NCI-H1417 treated with DMSO at 0.1 percent for 48 hours (cell line): ENCODE measurements around the gene YBX2.
A peak's percentile ranks its signal among the peaks of the same experiment; 100 is the strongest.
"Not testable (repeated sequence)": the region's sequence is repeated elsewhere in the genome, so short reads cannot be mapped to it uniquely, and the experiment has no call there.

ENCODE experiments used
- DNase-seq: peaks from one replicate; lab custom pipeline; 2025; lab: John Stamatoyannopoulos, UW

The YBX2 gene

GRCh38 chr17:7294614-7295153, at the start of gene YBX2:
YBX2 (minus strand) TSS chr17:7294639; CDS start chr17:7294500, 139 bp downstream.
- DNase-seq = peak; percentile 64

DNA sequence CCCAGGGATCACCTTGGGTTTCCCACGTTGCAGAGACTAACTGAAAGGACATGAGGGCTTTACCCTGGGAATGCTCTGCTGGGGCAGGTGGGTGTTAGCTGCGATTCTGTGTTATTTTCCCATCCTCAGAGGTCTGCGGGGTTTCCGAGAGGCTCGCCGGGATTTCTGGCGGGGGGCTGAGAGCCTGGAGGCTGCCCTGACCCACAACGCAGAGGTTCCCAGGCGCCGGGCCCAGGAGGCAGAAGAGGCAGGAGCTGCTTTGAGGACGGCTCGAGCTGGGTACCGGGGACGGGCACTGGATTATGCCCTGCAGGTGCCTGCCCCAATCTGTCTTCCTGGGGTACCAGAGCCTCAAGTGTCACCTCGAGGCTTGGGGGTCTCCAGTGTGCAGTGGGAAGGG, 48.8 kb upstream of the YBX2 start:
- no peak for DNase-seq

- no peak for DNase-seq
Observed at GRCh38 chr17:7341842-7342241, 47.4 kb upstream of the YBX2 start.

GRCh38 chr17:7340179-7340578, 45.7 kb upstream of the YBX2 start:
- DNase-seq = no peak

DNA sequence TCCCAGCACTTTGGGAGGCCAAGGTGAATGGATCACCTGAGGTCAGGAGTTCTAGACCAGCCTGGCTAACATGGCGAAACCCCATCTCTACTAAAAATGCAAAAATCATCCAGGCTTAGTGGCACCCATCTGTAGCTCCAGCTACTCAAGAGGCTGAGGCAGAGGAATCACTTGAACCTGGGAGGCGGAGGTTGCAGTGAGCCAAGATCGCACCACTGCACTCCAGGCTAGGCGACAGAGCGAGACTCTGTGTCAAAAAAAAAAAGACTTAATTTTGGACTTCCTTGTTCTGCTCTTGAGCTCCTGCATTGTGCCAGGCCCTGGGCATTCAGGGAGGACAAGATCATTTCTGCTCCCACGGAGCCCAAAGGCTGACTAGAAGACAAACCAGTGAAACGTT, 43.2 kb upstream of the YBX2 start:
- DNase-seq = not testable (repeated sequence)

GRCh38 chr17:7336240-7337175, 42.1 kb upstream of the YBX2 start, which contains the start of gene ACAP1:
ACAP1 (plus strand) TSS chr17:7336529; CDS start chr17:7336735, 206 bp downstream.
- DNase-seq = no peak

- not testable (repeated sequence) for DNase-seq
Observed at GRCh38 chr17:7335765-7336164, 41.3 kb upstream of the YBX2 start.

- no peak for DNase-seq
Observed at GRCh38 chr17:7334938-7335538, 40.6 kb upstream of the YBX2 start.

- not testable (repeated sequence) for DNase-seq
Observed at GRCh38 chr17:7332600-7333069, 38.2 kb upstream of the YBX2 start.

- DNase-seq = no peak
Observed at GRCh38 chr17:7332111-7332510, 37.7 kb upstream of the YBX2 start.

DNA sequence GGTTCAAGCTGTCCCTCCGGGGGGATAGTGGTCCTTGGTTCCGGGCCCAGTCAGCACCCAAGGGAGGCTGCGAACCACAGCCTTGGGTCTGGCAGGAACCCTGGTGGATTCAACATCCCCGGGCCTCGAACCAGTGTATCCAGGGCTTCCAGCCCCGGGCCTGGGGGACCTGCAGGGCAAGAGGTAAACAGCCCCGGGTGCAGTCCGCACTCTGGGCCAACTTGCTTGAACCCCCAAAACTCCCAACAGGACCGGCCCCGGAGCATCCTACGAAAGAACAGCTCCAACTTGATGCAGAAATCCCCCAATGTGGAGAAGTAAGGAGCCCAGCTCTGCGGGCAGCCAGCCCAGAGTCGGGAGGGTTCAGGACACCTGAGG, 36.2 kb upstream of the YBX2 start:
- DNase-seq = no peak

DNA sequence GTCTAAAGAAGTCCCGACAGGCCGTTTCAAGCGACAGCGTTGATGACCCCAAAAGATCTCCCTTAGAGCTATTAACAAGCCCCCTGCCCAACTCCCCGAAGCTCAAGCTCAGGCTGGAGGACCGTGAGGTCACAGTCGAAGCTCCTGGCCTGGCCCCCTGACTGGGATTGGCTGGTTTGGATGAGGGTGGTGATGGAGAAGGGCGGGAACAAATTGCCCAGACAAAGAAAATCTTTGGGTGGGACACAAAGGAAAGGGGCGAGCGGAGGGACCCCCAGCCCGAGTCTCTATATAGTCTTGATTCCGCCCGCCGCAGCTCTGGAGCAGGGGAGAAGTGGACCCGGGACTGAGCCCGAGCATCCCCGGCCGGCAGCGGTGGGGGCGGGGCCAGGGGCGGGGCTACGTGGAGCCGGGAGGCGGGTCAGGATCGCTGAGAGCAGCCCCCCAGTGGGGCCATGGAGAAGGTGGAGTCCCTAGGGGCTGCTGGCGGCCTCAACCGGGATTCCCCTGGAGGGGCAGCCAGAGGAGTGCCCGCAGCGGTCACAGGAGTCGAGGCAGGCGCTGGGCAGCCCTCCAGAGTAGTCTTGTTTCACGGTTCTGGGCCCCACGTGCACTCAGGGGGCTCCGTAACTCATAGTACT, 35.7 kb upstream of the YBX2 start:
- DNase-seq = no peak

DNA sequence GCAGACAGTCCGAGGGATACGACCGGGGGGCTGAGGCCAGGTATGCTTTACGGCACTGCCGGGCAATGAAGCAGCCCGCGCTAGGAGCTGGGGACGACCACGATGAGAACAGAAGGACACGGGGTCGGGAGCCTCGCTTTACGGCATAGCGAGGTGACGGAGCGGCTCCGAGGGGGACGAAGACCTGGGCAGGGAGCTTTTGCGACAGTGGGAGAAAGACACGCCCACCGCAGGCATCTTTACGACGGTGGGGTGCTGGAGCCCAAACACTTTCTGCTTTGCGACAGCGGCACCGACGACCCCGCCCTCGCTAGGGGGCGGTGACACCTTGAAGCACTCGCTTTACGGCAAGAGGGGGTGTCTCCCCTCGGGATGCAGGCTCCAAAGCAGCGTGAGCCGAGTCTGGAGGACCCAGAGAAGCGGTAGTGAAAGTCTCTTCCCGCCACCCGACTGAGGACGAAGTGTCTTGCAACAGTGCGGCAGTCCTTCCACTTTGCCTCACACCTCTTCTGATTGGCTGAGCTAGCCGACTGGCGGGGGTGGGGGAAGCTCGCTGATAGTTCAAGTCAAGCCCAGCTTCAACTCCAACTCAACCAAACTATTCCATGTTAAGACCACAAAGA, 35.0 kb upstream of the YBX2 start:
- peak; percentile 75 for DNase-seq

- DNase-seq = no peak
Observed at GRCh38 chr17:7328840-7329373, 34.5 kb upstream of the YBX2 start, which contains the start of gene NEURL4. NEURL4 (minus strand) TSS chr17:7329335; CDS start chr17:7329312, 23 bp downstream.

GRCh38 chr17:7328009-7328408, 33.6 kb upstream of the YBX2 start:
- no peak for DNase-seq

GRCh38 chr17:7327501-7327900, 33.1 kb upstream of the YBX2 start:
- DNase-seq = no peak

DNA sequence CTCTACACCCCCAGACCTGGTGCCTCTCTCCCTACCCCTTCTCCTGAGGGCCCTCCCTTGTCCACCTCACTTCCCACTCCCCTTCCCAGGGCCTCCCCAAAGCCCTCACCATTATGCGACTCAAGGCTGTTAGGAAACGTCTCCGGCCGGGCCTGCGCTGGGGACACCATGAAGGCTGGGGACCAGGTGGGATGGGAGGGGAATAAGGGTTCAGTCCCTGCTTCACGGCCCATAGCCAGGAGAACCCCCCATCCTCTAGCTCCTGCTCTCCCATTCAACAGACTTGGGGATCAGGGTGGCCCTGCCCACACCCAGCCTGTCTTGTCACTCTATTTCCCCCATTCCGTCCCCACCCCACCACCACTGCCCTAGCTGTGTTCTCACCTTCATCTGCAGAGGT, 32.6 kb upstream of the YBX2 start:
- no peak for DNase-seq

GRCh38 chr17:7326186-7326585, 31.7 kb upstream of the YBX2 start:
- no peak for DNase-seq

DNA sequence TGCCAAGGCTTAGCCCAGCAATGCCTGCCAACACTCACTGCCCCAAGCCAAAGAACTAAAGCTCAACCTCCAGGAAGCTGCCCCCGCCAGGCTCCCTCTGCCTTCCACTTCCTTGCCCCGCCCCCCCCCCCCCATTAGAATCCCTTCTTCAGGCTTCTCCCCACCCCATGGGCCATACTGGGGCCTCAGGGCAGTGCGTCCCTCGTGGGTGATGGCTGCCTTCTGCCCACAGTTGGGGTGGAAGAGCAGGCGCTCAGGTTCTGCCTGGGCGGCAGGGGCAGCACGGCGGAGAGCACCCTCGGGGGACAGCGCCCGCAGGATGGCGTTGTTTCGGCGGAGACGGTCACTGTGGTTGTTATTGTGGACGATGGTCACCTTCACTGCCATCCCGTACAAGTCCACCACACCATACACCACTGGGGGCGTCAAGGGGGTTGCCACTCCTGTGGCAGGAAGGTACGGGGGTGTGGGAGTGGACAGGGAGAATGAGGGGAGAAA, 30.6 kb upstream of the YBX2 start:
- DNase-seq = no peak

GRCh38 chr17:7324438-7324779, 30.0 kb upstream of the YBX2 start:
- DNase-seq = no peak

- no peak for DNase-seq
Observed at GRCh38 chr17:7323731-7324437, 29.4 kb upstream of the YBX2 start.
